ENCODE measurements around the gene ZBTB32. TPM values are rescaled to one million over a fixed set of nuclear protein-coding genes. Genes with fewer than 3 reads are reported as not detected.

ZBTB32 gene
- total RNA-seq, 1 donor from 2014 or later, result not detected

DNA sequence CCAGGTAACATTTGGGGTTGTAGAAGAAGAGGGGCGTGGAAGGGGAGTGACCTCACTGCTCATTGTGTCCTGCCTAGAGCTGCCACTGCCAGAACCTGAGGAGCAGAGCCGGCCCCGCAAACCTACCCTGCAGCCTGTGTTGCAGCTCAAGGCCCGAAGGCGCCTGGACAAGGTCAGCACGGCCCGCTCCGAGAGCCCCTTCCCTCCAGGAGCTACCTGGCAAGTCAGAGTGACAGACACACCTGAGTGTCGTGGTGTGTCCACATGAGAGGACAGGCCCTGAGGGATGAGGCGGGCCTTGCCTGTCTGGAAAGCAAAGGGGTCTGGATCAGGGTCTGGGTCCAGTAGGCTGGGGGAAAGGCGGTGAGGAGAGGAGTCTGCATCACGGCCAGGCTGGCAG lies 20.2 kb downstream of the ZBTB32 start:
- Mint-ChIP-seq H3K9me3 (ENCODE audit: unreplicated experiment) (no peaks in the 10 kb centered on the region), H3K36me3 (ENCODE audit: low read depth, unreplicated experiment) (peaks cover 13% of the 10 kb centered on the region), H3K27ac (ENCODE audit: unreplicated experiment) (no peak overlapping the region), H3K4me1 (ENCODE audit: low read depth, unreplicated experiment) (peaks cover under 1% of the 10 kb centered on the region), H3K4me3 (ENCODE audit: unreplicated experiment) (no peak overlapping the region), H3K27me3 (ENCODE audit: low read depth, unreplicated experiment) (no peaks in the 10 kb centered on the region)
- Histone ChIP-seq H3K4me2 (ENCODE audit: low read length) (no peak overlapping the region), H3K9ac (ENCODE audit: low read length) (no peak overlapping the region), H2AFZ (ENCODE audit: low read depth, low read length) (no peak overlapping the region), H4K20me1 (ENCODE audit: insufficient read depth, low read length) (peaks cover 72% of the 10 kb centered on the region), H3K4me3 (ENCODE audit: insufficient read depth, low read depth, low read length) (no peak overlapping the region), H3K27ac (ENCODE audit: low read depth, low read length) (no peak overlapping the region), H3K27me3 (ENCODE audit: insufficient read depth, low read length) (no peaks in the 10 kb centered on the region), H3K9me3 (ENCODE audit: insufficient read depth, low read depth, low read length) (no peaks in the 10 kb centered on the region), H3K36me3 (ENCODE audit: insufficient read depth, low read length) (peaks cover 34% of the 10 kb centered on the region), H3K79me2 (ENCODE audit: insufficient read depth, low read length) (peaks cover 26% of the 10 kb centered on the region), H3K4me1 (ENCODE audit: insufficient read depth, low read length) (no peaks in the 10 kb centered on the region)
- FAIRE-seq (no peak), DNase-seq (ENCODE audit: low read depth) (no peak)
- TF ChIP-seq, protein P1, sequence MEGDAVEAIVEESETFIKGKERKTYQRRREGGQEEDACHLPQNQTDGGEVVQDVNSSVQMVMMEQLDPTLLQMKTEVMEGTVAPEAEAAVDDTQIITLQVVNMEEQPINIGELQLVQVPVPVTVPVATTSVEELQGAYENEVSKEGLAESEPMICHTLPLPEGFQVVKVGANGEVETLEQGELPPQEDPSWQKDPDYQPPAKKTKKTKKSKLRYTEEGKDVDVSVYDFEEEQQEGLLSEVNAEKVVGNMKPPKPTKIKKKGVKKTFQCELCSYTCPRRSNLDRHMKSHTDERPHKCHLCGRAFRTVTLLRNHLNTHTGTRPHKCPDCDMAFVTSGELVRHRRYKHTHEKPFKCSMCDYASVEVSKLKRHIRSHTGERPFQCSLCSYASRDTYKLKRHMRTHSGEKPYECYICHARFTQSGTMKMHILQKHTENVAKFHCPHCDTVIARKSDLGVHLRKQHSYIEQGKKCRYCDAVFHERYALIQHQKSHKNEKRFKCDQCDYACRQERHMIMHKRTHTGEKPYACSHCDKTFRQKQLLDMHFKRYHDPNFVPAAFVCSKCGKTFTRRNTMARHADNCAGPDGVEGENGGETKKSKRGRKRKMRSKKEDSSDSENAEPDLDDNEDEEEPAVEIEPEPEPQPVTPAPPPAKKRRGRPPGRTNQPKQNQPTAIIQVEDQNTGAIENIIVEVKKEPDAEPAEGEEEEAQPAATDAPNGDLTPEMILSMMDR (IDR thresholded peaks at IDR 0.05; ENCODE audit: insufficient read depth, low read depth, low read length), result no peak
- TF ChIP-seq EZH2 (IDR thresholded peaks at IDR 0.05; ENCODE audit: insufficient read depth, low read length), result no peak

DNA sequence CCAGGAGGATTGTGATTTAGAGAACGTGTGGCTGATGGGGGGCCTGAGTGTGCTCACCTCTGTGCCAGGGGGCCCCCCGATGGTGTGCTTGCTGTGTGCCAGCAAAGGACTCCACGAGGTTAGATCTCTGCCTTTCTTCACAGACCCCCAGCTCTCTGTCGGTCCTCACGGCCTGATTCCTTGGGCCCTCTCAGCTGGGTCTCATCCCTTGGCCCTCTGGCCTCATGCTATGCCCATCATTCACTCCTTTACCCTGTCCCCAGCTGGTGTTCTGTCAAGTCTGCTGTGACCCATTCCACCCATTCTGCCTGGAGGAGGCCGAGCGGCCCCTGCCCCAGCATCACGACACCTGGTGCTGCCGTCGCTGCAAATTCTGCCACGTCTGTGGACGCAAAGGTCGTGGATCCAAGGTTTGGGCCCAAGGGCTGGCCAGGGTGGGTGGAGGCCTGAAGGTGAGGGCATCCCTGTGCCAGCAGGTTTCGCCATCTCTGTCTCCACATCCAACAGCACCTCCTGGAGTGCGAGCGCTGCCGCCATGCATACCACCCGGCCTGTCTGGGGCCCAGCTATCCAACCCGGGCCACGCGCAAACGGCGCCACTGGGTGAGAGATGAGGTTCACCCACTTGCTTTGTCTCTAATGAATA lies 21.0 kb downstream of the ZBTB32 start:
- Mint-ChIP-seq H3K4me3 (ENCODE audit: unreplicated experiment) (no peak overlapping the region), H3K27me3 (ENCODE audit: low read depth, unreplicated experiment) (no peaks in the 10 kb centered on the region), H3K36me3 (ENCODE audit: low read depth, unreplicated experiment) (peaks cover 14% of the 10 kb centered on the region), H3K9me3 (ENCODE audit: unreplicated experiment) (no peaks in the 10 kb centered on the region), H3K27ac (ENCODE audit: unreplicated experiment) (no peak overlapping the region), H3K4me1 (ENCODE audit: low read depth, unreplicated experiment) (no peaks in the 10 kb centered on the region)
- no peak for FAIRE-seq
- no peaks in the 10 kb centered on the region for H3K4me1 ChIP-seq (ENCODE audit: insufficient read depth, low read length)
- H3K4me3 ChIP-seq (ENCODE audit: insufficient read depth, low read depth, low read length), result no peak overlapping the region
- H3K27ac ChIP-seq (ENCODE audit: low read depth, low read length), result no peak overlapping the region
- H3K4me2 ChIP-seq (ENCODE audit: low read length), result no peak overlapping the region
- no peaks in the 10 kb centered on the region for H3K9me3 ChIP-seq (ENCODE audit: insufficient read depth, low read depth, low read length)
- no peak for DNase-seq (ENCODE audit: low read depth)
- H3K36me3 ChIP-seq (ENCODE audit: insufficient read depth, low read length), result peaks cover 39% of the 10 kb centered on the region
- no peak overlapping the region for H2AFZ ChIP-seq (ENCODE audit: low read depth, low read length)
- peaks cover 18% of the 10 kb centered on the region for H3K79me2 ChIP-seq (ENCODE audit: insufficient read depth, low read length)
- H3K9ac ChIP-seq (ENCODE audit: low read length), result no peak overlapping the region
- TF ChIP-seq, protein P1 (IDR thresholded peaks at IDR 0.05; ENCODE audit: insufficient read depth, low read depth, low read length), result no peak
- TF ChIP-seq EZH2 (IDR thresholded peaks at IDR 0.05; ENCODE audit: insufficient read depth, low read length), result no peak
- no peaks in the 10 kb centered on the region for H3K27me3 ChIP-seq (ENCODE audit: insufficient read depth, low read length)
- H4K20me1 ChIP-seq (ENCODE audit: insufficient read depth, low read length), result peaks cover 64% of the 10 kb centered on the region
